Dermis blood vessel endothelial cell (primary cell): ENCODE data around the gene TTC21A. TPM values are rescaled to one million over a fixed set of nuclear protein-coding genes. Genes with fewer than 3 reads are reported as not detected.

Experiments
- DNase-seq: peaks from one replicate; pipeline ENCODE4 v3.0.0; 2010
- total RNA-seq: library from RNA; depleted of rRNA; stranded (reverse); fragments of >200 nt; gene quantifications from 2 replicates; pipeline ENCODE4 v1.2.3, GENCODE V29; 2014

TTC21A gene
- total RNA-seq, 1 donor from 2014 or later, result 1.5 TPM

GRCh38 chr3:39097716-39098472, 9.6 kb upstream of the TTC21A start:
- no peak for DNase-seq

DNA sequence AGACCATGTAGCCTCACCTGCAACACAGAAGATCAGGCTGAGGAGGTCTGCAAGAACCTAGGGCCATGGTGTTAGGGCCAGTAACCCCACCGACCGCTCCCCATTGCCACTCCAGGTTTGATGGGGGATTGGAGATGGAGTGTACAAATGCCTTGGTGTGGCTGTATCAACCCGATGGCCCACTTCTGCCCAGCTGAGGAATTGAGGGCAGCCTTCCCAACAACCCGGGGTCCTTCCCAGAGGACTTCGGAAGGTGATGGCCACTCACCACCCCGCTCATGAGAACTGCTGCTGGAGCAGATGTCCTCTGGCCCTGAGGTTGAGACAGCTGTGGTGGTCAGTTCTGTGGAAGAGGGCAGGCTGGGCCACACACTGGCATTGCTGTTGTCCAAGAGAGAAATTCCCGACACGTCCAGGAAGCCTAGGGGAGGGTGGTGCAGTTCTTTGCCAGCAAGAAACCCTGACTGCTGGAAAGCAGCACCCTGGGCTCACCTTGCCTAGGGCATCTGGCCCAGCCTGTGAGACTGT, 8.9 kb upstream of the TTC21A start:
- no peak for DNase-seq

DNA sequence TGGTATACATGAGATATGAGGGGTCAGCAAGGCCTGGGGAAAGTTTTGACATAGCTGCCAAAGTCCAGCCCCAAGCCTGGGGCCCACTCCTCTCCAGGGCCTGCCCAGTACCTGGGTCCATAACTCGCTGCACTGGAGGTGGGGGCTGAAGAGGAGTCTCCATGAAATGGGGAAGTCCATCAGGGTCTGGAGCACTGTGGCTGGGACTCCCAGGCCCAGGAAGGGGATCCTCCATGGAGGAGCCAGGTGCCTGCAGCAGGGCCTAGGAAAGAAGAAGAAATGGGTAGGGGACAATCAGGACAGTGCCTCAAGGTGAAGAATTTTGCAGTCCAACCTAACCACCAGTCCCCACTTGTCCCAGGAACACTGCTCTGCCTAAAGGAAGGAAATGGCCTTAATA, 8.2 kb upstream of the TTC21A start:
- DNase-seq, result no peak

DNA sequence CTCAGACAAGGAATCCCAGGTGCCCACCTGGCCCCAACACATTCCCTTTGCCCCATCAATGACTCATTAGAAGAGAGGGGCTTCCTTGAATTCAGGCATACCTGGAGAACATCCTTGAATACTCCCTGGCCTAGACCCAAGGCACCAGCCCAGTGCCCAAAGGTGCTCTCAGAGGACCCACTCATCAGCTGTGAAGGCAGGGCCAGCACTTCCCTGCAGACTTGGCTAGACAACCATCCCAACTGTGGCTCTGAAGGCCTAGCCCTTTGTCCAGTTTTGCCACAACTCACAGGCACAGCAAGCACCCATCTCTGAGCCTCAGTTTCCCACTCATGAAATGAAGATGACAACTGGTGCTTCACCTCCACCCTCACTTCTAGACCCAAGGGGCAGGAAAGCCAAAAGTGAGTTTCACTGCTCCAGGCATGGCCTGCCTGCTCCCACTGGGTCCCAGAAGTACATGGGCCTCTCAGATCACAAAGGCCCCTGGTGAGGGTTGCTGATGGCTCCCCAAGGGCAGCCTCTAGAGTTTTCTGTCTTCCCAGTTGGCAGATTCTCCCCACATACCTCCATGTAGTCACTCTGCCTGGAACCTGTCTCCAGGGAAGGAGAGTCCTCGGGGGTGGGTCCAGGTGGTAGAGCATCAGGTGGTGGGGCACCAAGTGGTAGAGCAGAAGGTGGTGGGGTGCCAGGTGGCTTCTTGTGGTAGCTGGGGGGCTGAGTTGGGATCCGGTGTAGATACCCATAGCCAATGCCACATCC, 7.6 kb upstream of the TTC21A start:
- DNase-seq, result no peak

DNA sequence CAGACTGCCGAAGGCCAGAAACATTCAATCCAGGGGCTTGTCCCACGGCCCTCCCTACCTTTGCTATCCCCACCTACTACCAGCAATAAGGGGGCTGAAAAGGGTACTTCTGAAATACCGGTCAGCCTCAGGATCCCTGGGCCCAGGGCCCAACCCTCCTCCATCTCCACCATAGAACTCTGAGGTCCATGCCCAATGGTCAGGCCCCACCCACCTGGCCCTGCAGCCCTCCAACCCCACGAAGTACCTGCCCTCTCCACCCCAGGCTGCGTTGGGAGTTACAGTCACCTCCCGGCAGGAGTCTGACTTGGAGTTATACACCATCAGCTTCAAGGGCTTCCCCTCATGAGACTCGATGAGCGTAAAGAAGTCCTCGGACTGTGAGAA, 7.0 kb upstream of the TTC21A start:
- DNase-seq, result no peak

GRCh38 chr3:39101022-39101689, 6.3 kb upstream of the TTC21A start:
- DNase-seq, result peak; percentile 71

- no peak for DNase-seq
Observed at GRCh38 chr3:39102504-39103323, 4.8 kb upstream of the TTC21A start.

- DNase-seq, result no peak
Observed at GRCh38 chr3:39103324-39103693, 4.2 kb upstream of the TTC21A start.

- no peak for DNase-seq
Observed at GRCh38 chr3:39103791-39104552, 3.5 kb upstream of the TTC21A start.

- peak; percentile 10 for DNase-seq
Observed at GRCh38 chr3:39104961-39105686, 2.4 kb upstream of the TTC21A start.

DNA sequence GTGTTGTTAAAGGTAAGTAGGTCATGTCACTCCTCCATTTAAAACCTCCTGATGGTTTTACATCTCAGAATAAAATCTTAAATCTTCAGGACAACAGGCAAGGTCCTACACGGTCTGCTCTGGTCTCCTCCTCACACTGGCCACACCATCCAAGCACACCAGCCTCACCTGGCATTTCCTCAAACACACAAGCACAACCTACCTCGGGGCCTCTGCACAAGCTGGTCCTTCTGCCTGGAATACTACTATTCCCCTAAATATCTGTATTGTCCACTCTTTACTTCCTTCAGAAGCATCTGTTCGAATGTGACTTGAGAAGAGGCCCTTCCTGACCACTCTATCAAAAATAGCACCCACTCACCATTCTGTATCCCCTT, 1.8 kb upstream of the TTC21A start:
- no peak for DNase-seq

GRCh38 chr3:39106281-39106811, 1.1 kb upstream of the TTC21A start:
- peak; percentile 36 for DNase-seq

GRCh38 chr3:39106851-39107387, 561 bp upstream of the TTC21A start:
- DNase-seq, result peak; percentile 70

GRCh38 chr3:39108200-39108710, 775 bp downstream of the TTC21A start:
- DNase-seq, result no peak

DNA sequence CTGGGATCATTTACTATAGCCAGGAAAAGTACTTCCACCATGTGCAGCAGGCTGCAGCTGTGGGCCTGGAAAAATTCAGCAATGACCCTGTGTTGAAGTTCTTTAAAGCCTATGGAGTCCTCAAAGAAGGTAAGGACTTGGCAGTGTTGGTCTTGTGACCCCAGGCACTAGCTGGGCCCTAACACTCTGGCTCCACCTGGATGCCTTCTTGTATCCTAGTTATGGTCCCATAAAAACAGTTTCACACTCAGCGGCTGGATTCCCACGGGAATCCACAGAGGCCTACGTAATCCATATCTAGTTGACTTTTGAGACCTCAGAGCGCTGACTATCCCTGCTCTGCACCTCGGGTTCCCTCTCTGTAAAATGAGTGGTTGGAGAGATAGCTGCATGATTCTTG, 1.6 kb downstream of the TTC21A start:
- DNase-seq, result no peak

DNA sequence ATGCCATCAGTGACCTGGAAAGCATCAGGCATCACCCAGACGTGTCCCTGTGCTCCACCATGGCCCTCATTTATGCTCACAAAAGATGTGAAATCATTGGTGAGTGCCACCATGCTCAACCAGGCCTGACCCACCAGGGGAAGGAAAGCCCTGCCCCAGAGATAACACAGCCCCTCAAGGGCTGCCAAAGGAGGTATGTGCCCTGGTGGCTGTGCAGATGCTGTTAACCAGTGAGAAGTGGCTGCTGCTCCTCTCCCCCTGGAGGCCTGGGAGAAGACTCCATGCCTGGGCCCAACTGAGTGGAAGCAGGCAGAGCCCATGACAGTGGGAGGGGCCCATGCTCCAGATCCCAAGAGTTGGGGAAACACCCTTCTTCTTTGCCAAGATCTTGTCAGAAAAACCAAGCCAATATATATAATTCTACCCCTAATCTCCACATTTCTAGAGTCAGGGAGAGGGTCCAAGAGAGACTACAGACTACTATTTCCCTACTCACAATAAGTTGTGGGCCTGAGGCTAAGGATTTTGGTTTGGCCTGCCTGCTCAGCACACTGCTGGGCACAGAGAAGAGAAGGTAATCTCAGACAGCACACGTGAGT, 2.7 kb downstream of the TTC21A start:
- DNase-seq, result no peak

DNA sequence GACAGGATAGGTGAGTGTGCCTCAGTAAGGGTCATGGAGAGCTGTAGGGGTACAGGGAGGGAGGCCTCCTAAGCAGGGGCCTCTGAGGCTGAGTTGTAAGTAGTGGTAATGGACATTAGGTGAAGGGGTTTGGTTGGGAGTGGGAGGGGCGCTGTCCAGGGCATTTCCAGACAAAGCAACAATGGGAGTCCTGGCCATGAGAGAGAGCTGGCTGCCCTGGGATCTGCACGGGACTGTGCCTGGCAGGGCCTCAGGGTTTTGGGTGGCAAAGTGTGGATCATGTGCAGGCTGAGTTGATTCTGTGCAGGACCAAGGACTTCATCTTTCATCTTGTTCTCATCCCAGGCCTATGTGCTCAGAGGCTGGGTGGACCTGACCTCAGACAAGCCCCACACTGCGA, 4.6 kb downstream of the TTC21A start:
- no peak for DNase-seq

DNA sequence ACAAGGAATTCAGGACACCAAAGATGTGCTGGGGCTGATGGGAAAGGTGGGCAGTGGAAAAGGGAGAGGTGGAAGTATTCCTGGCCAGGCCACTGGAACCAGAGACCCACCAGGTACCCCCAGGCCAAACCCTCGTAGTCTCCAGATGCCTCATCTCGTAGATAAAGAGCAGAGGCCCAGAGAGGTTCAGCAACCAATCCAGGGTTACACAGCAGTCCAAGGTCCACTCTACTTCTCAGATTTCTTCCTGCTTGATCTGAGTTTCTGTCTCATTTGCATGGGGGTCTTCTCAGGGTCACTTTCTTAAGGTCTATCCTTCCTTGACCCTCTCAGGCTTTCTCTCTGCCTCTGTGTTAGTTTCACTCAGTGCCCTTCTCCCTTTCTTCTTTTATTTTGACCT, 5.1 kb downstream of the TTC21A start:
- no peak for DNase-seq

- no peak for DNase-seq
Observed at GRCh38 chr3:39113291-39113690, 5.8 kb downstream of the TTC21A start.

GRCh38 chr3:39114456-39114855, 7.0 kb downstream of the TTC21A start:
- no peak for DNase-seq
